Body of pancreas (tissue), 4 donors: Measurements from ENCODE around the gene NPHP4. TPM values are rescaled to one million over a fixed set of nuclear protein-coding genes. Genes with fewer than 3 reads are reported as not detected.

ENCODE experiments used
- ATAC-seq: fragments of 150-250 bp; one replicate; pipeline ENCODE4 v1.9.1; 2016
- DNase-seq, 4 donors: peaks; one replicate each; pipeline ENCODE4 v3.0.0-alpha.2; 2019
- H3K27ac ChIP-seq, 4 donors: fragments of 200-600 bp; sonication (generic); 1 replicate in 3 of 4; 2 replicates in 1 of 4; pipeline versions ENCODE4 v1.5.1 to v1.6.1; 2016 to 2019; ENCODE audit warnings: mild to moderate bottlenecking in 1 of 4, mixed read lengths in 1 of 4, moderate library complexity in 1 of 4
- H3K27me3 ChIP-seq, 2 donors: fragments of 200-600 bp; sonication (generic); one replicate each; pipeline ENCODE4 v1.6.0; 2016; ENCODE audit warnings: mild to moderate bottlenecking in 1 of 2
- H3K36me3 ChIP-seq, 2 donors: fragments of 200-600 bp; sonication (generic); replicated peaks in 1 of 2; 2 replicates each; pipeline ENCODE4 v1.5.1; 2016; ENCODE audit warnings: low read depth in 2 of 2; ENCODE audit not compliant: insufficient read depth in 1 of 2
- H3K4me1 ChIP-seq: fragments of 200-600 bp; sonication (generic); one replicate; pipeline ENCODE4 v1.6.0; 2016
- H3K4me3 ChIP-seq, 2 donors: fragments of 200-600 bp; sonication (generic); 1 replicate in 1 of 2; 2 replicates in 1 of 2; pipeline ENCODE4 v1.5.1; 2016 to 2019
- H3K9me3 ChIP-seq, 3 donors: fragments of 200-600 bp; sonication (generic); 1 replicate in 2 of 3; 2 replicates in 1 of 3; pipeline ENCODE4 v1.5.1; 2016
- CTCF ChIP-seq, 7 experiments: fragments of 450-650 bp in 4 of 7; fragments of 200-600 bp in 3 of 7; sonication (generic) in 3 of 7; IDR thresholded peaks; one replicate each; pipeline ENCODE4 v1.5.1; 2016 to 2019; ENCODE audit warnings: antibody characterized with exemption in 7 of 7
- POLR2A ChIP-seq, 3 donors: fragments of 450-650 bp; IDR thresholded peaks; one replicate each; pipeline ENCODE4 v1.6.1; 2016; ENCODE audit warnings: antibody characterized with exemption in 3 of 3, mild to moderate bottlenecking in 2 of 3
- WGBS, 2 donors: methylation state at CpG; one replicate each; pipeline ENCODE4 v1.1.5; 2017; 5-methylcytosine and 5-hydroxymethylcytosine counted together
- intact Hi-C: fragments of 100-400 bp; cut with DNase I; formaldehyde crosslinking; loops from one replicate; pipeline ENCODE4 v1.15.1; 2023
- total RNA-seq, 2 donors: library from RNA; depleted of rRNA; stranded (reverse); fragments of >200 nt; gene quantifications; one replicate each; pipeline ENCODE4 v1.1.0, GENCODE V29; 2016

Gene NPHP4
- total RNA-seq, 2 donors from 2014 or later = 10.4 to 48.5 TPM

GRCh38 chr1:6027591-6027990 lies 35.4 kb upstream of the NPHP4 start:
- TF ChIP-seq CTCF (IDR thresholded peaks at IDR 0.05) (no peak), POLR2A (IDR thresholded peaks at IDR 0.05) (no peak)
- WGBS, 2 donors = 38% methylated on average over 10 of the region's 10 CpGs
- intact Hi-C loops = no loop called here
- DNase-seq (peak in 1 of 4 donors; percentile 10), ATAC-seq (no peak)
- H3K27ac ChIP-seq = peak overlapping the region in 1 of 4 donors; percentile 66
- peaks cover 4% of the 10 kb centered on the region for H3K4me1 ChIP-seq
- H3K27me3 ChIP-seq = no peaks in the 10 kb centered on the region
- H3K36me3 ChIP-seq = no peaks in the 10 kb centered on the region
- no peaks in the 10 kb centered on the region for H3K9me3 ChIP-seq
- no peak overlapping the region for H3K4me3 ChIP-seq

GRCh38 chr1:6026095-6026809 lies 34.0 kb upstream of the NPHP4 start:
- Histone ChIP-seq H3K27ac (peak overlapping the region in 2 of 4 donors; percentile 1 to 66), H3K36me3 (no peaks in the 10 kb centered on the region), H3K9me3 (no peaks in the 10 kb centered on the region), H3K4me1 (peaks cover 4% of the 10 kb centered on the region), H3K27me3 (no peaks in the 10 kb centered on the region), H3K4me3 (no peak overlapping the region)
- DNase-seq (peak; percentile 48 to 85 (median 68)), ATAC-seq (peak; percentile 59)
- intact Hi-C loops = no loop called here
- WGBS, 2 donors = 23 to 67% methylated on average over 5 to 34 of the region's 34 CpGs
- TF ChIP-seq CTCF (IDR thresholded peaks at IDR 0.05) (no peak), POLR2A (IDR thresholded peaks at IDR 0.05) (peak in 2 of 3 donors; percentile 33 to 54)

- no peaks in the 10 kb centered on the region for H3K9me3 ChIP-seq
- no peak for DNase-seq
- WGBS, 2 donors = 39 to 63% methylated on average over 3 to 26 of the region's 29 CpGs
- H3K27me3 ChIP-seq = no peaks in the 10 kb centered on the region
- no peak overlapping the region for H3K4me3 ChIP-seq
- intact Hi-C loops = no loop called here
- peak overlapping the region in 2 of 4 donors; percentile 1 to 30 for H3K27ac ChIP-seq
- no peak for ATAC-seq
- peaks cover 4% of the 10 kb centered on the region for H3K4me1 ChIP-seq
- no peak for TF ChIP-seq CTCF (IDR thresholded peaks at IDR 0.05)
- no peak for TF ChIP-seq POLR2A (IDR thresholded peaks at IDR 0.05)
- no peaks in the 10 kb centered on the region for H3K36me3 ChIP-seq
Measured at GRCh38 chr1:6025269-6026094, 33.3 kb upstream of the NPHP4 start.

- H3K4me1 ChIP-seq = peaks cover 4% of the 10 kb centered on the region
Measured at GRCh38 chr1:6024376-6024775, 32.2 kb upstream of the NPHP4 start.

More at GRCh38 chr1:6024376-6024775, 32.2 kb upstream of the NPHP4 start:
- TF ChIP-seq CTCF (IDR thresholded peaks at IDR 0.05) = no peak
- TF ChIP-seq POLR2A (IDR thresholded peaks at IDR 0.05) = no peak
- no peak for ATAC-seq
- Histone ChIP-seq H3K9me3 (no peaks in the 10 kb centered on the region), H3K27ac (no peak overlapping the region), H3K36me3 (no peaks in the 10 kb centered on the region), H3K27me3 (no peaks in the 10 kb centered on the region), H3K4me3 (no peak overlapping the region)
- intact Hi-C loops = no loop called here
- WGBS, 2 donors = 73% methylated on average over 6 of the region's 6 CpGs
- no peak for DNase-seq
